ENCODE results near the gene OXT.
"Not testable (repeated sequence)": the region's sequence is repeated elsewhere in the genome, so short reads cannot be mapped to it uniquely, and the experiment has no call there.

OXT gene

DNA sequence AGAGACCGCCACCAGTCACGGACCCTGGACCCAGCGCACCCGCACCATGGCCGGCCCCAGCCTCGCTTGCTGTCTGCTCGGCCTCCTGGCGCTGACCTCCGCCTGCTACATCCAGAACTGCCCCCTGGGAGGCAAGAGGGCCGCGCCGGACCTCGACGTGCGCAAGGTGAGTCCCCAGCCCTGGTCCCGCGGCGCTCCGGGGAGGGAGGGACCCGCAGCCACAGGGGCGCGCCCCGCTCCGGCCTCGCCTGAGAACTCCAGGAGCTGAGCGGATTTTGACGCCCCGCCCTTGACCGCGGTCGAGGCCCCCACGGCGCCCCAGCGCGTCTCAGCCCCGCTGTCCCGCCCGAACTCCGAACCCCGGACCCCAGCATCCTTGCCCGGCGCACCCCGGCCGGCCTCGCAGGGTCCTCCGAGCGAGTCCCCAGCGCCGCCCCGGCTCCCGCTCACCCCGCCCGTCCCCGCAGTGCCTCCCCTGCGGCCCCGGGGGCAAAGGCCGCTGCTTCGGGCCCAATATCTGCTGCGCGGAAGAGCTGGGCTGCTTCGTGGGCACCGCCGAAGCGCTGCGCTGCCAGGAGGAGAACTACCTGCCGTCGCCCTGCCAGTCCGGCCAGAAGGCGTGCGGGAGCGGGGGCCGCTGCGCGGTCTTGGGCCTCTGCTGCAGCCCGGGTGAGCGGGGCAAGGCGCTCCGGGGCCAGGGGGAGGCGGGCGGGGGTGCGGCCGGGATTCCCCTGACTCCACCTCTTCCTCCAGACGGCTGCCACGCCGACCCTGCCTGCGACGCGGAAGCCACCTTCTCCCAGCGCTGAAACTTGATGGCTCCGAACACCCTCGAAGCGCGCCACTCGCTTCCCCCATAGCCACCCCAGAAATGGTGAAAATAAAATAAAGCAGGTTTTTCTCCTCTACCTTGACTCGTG, at the start of gene OXT:
Gene OXT, plus strand, starts transcription at position 11 of the 920 bp plus-strand sequence. Its CDS starts 36 bp downstream, at position 47.
- DNase-seq: no peak

DNA sequence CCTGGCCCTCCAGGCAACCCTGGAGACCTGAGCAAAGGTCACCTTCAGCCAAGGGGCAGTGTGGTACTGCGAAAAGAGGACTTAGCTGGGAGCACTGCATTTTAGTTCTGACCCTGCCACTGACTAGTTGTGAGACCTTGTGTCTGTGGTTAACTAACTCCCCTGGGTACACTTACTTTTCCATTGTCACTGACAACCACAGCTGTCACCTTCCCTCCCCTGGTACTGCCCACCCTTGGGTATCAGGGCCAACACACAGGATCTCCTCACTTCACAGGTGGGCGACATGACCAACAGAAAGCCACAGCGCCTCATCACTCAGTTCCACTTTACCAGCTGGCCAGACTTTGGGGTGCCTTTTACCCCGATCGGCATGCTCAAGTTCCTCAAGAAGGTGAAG, 49.6 kb upstream of the OXT start:
- DNase-seq: no peak

GRCh38 chr20:3022559-3023490, 48.6 kb upstream of the OXT start:
- DNase-seq: not testable (repeated sequence)

DNA sequence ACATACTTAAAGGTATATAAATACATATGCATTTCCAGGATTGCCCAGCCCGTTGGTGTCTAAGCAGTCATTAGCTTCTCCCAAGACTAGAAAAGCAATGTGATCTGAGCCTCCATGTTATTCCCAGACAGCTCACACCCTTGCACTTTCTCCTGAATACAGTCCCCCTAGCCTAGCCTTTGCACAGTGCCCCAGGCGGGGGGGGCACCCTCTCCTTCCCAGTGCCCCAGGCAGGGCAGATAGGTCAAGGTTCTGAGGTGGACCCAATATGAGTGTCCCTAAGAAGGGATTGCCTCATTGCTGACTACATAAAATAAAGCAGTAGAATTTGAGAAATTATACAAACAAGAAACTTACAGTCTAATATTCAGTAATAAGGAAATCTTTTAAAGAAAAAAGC, 43.4 kb upstream of the OXT start:
- no peak for DNase-seq

- no peak for DNase-seq
These were observed 39.8 kb upstream of the OXT start for GRCh38 chr20:3031524-3032147.

GRCh38 chr20:3032624-3033023, 38.8 kb upstream of the OXT start:
- no peak for DNase-seq

DNA sequence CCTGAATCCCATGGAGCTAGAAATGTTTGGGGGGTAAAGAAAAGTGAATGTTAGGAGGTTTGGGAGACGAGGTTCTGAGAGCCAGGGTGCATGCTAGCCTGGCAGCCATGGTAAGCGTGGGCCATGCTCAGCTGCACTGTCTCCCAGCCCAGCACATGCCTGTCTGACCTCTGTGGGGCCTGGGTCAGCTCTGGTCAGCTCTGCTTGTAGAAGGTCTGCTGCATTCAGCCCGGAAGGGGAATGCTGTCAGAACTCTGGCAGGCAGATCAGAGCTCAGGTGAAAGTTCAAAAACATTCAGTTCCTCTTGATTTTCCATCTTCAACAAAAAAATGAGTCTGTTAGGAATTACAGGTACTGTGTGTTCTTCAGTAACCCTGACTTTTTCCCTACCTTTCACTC, 33.8 kb upstream of the OXT start:
- DNase-seq: no peak

- no peak for DNase-seq
These were observed 33.0 kb upstream of the OXT start for GRCh38 chr20:3038454-3038853.

GRCh38 chr20:3039426-3039825, 32.0 kb upstream of the OXT start:
- DNase-seq: no peak

GRCh38 chr20:3040086-3040485, 31.3 kb upstream of the OXT start:
- no peak for DNase-seq

- no peak for DNase-seq
These were observed 29.5 kb upstream of the OXT start for GRCh38 chr20:3041854-3042409.

GRCh38 chr20:3042625-3043024, 28.8 kb upstream of the OXT start:
- no peak for DNase-seq

GRCh38 chr20:3043322-3043721, 28.1 kb upstream of the OXT start, which contains the start of gene GNRH2:
Gene GNRH2, plus strand, starts transcription at chr20:3043622. Its CDS starts 793 bp downstream, at chr20:3044415.
- DNase-seq: no peak

- no peak for DNase-seq
These were observed 27.0 kb upstream of the OXT start for GRCh38 chr20:3044336-3044965.

- no peak for DNase-seq
These were observed 26.2 kb upstream of the OXT start for GRCh38 chr20:3045042-3045815.

- DNase-seq: peak; percentile 89
These were observed 25.4 kb upstream of the OXT start, which contains the start of gene MRPS26 for GRCh38 chr20:3045816-3046676. Gene MRPS26, plus strand, starts transcription at chr20:3046052. Its CDS starts 17 bp downstream, at chr20:3046069.

- DNase-seq: peak; percentile 81
These were observed 24.6 kb upstream of the OXT start for GRCh38 chr20:3046677-3047462.

GRCh38 chr20:3047486-3048419, 23.7 kb upstream of the OXT start:
- no peak for DNase-seq
